ENCODE data around the gene TECTA.
"Not testable (repeated sequence)": the region's sequence is repeated elsewhere in the genome, so short reads cannot be mapped to it uniquely, and the experiment has no call there.

TECTA gene

DNA sequence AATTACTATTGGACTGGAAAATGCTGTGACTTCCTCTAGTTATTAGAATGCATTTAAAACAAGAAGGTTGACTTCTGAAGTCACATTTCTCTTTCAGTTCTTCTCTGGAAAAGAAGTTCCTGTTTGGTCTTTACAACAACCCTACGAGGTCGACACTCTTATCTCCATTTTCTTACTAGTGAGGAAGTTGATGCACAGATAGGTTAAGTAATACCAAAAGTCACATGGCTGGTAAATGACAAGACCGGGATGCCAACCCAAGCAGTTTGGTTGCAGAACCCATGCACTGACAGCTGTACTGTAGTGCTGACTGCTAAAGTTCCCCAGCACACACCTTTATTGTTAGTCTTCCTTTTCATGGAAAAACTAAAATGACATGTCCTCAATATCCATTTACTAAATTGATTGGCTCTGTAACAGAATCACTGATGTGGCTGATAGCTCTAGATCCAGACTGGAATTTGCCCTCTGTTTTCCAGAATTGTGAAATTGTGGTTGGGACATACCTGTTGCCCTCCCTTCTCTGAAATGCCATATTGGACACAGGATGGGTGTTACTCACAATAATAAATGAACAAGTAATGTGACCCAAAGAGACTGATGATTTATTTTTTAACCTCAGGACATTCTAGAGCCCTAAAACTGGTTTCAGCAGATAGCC is 9.4 kb upstream of the TECTA start:
- no peak for DNase-seq

DNA sequence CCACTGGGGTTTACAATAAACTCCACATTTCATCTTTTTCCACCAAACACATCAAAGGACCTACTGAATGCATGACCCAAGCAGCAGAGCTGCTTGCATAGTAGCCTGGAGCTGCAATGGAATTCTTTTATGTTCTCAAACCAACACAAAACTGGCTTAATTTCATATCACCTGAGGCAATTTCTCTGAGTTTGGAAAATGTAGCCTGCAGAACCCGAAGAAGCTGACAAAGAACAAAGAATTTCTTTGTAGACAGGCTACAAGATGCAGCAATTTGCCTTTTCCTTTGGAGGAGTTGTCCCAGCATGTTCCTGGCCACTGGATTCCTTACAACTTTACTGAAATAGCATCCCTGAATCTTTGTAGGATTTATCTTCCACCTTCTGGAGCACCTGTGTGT is 5.5 kb upstream of the TECTA start:
- no peak for DNase-seq

- no peak for DNase-seq
Measured at GRCh38 chr11:121099364-121099763, 1.7 kb upstream of the TECTA start.

GRCh38 chr11:121099885-121100284 is 1.2 kb upstream of the TECTA start:
- no peak for DNase-seq

GRCh38 chr11:121104312-121104762 is 3.3 kb downstream of the TECTA start:
- no peak for DNase-seq

DNA sequence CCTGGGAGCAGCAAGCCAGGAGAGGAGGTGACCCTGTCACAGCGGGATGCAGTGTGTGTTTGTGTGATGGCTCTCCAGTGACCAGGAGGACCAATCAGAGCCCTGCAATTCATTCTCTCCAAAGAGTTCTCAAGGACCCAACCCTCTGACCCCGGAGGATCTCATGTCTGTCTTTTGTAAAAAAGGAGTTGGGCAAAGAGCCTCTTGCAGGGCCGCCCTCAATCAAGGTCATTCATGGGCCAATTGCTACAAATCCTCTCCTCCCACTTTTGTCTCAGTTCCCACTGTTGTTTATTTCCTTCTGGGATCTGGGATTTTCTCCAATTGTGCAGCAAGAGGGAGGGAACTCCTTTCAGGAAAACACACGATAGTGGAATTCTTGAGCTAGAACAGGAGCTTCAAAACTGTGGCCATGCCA is 4.0 kb downstream of the TECTA start:
- DNase-seq = no peak

DNA sequence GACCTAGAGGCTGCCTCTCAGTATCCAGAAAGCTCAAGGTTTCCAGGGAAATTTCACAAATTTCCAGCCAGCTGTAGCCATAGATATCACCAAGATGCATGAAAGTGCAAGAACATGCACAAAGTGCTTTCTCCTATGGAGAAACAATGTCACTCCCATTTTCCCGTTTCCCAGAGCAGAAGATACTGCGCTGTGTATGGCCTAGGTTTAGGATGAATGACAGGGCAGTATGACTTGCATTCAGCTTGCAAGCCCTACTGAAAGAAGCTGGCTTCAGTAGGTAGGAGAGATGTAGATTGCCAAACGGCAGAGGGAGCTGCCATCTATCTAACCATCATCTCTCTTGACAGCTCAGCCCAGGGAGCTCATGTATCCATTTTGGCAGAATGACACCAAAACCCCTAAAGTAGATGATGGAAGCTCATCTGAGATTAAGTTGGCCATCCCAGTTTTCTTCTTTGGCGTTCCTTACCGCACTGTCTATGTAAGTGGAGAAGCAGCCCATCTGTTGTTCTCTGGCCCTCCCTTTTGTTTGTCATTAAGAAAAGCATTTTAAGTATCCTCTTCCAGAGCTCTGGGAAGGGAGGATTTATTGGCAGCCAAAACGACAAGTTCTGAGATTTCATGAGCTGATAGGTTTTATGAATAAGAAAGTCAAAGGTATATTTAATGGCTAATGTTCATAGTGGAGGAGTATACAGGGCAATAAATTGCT is 4.6 kb downstream of the TECTA start:
- DNase-seq = no peak

DNA sequence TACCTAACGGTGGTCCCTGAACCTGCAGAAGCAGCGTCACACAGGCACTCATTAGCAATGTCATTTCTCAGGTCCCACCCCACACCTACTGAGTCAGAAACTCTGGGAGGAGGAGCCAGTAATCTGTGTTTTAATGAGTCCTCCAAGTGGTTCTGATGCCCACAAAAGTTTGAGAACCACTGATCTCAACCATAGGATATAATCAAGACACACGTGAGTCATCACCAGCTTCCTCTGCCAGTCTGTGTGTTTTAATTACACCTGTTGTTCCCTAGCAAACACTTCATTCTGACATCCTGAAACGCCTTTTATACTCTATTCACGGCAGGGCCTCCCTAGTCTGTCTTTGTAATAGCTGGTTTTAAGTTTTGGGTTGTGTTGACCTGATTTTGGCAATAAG is 5.8 kb downstream of the TECTA start:
- DNase-seq = no peak

DNA sequence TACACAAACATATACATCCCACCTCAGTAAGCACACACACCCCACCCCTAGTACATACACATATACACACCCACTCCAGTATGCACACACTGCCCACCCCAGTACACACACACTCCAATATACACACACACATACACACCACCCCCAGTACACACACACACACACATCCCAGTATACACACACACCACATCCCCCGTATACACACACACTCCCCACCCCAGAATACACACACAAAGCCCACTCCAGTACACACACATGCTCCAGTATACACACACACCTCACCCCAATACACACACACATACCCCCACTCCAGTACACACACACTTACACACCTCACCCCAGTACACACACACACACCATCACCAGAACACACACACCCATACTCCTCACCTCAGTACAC is 7.4 kb downstream of the TECTA start:
- no peak for DNase-seq

DNA sequence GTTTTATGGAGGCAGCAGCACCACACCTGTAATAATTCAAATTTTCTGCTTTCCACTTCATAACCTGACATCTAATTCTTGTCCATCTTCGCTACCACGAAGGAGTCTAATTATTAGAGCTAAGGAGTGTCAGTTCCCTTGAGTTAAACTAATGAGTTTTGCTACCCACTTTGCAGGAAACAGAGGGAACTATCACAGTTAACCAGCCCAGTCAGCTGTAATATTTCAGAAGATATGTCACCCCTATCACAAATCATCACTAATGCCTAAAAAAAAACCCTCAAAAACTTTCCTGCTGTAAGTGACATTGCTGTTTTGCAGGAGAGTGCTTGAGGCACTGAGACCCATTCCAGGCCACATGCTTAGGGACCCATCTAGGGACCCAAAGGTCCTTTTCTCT is 8.4 kb downstream of the TECTA start:
- no peak for DNase-seq

DNA sequence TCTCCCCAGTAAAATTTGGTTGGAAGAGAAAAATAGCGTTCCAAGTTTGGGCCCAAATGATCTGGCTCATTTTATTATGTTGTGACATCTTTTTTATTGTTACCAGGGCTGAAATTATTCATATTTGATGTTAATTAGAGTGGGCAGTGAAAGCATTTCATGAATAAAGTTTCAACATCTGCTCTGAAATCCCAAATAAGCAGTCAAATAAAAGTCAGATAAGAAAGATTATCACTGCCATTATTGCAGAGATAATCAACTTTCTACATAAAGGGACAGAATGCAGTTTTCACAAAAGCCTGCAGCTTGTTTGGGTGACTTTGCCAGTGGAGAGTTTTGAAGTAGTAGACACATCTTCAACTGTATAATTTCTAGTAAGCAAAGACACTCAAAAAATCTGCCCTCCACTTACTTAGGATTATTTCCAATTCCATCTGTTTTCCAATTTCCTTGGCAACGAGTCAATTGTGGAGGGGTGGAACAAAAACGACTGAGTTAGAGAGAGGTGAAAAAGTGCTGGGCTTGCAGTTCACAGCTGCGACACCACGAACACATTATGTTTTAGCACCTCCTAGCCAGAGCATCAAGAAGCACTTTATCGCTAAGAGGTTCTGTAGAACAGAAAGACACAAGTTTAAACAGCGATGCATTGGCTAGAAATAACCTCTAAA is 9.0 kb downstream of the TECTA start:
- no peak for DNase-seq

DNA sequence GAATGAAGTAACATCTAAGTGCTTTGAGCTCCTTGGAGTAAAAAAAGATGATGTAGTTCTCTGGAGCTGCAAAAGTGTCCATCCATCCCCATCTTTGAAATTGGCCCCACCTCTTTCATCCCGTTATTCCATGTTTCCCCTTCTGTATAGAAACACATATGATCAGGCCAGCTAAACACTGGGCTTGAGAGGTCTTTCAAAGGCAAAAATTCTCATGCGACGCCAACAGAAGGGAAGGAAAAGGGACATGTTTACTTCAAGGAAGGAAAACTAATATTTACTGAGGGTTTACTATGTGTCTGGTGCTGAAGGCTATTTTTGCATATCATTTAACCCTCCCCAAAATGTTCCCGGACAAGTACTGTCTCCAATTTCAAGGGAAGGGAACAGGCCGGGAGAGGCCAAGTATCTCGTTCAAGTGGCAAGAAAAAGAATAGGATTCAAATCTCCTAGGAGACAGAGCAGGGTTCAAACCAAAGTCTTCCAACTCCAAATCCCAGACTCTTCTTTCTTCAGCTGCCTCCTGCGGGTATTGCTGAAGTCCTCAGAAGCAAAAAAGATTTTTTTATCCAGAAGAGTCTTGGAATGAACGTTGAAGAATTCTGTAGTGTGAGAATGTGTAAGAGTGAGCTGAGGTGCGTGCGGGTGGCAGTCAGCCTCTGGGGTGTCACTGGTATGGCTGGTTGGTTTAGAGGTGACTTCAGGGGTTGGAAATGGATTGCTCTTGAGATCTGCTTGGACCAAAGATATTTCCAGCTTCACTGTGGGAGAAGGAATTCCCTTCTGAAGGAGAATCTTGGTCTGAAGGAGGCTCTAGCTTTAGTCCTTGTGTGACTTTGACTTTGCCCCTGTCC is 10.1 kb downstream of the TECTA start:
- DNase-seq = no peak

DNA sequence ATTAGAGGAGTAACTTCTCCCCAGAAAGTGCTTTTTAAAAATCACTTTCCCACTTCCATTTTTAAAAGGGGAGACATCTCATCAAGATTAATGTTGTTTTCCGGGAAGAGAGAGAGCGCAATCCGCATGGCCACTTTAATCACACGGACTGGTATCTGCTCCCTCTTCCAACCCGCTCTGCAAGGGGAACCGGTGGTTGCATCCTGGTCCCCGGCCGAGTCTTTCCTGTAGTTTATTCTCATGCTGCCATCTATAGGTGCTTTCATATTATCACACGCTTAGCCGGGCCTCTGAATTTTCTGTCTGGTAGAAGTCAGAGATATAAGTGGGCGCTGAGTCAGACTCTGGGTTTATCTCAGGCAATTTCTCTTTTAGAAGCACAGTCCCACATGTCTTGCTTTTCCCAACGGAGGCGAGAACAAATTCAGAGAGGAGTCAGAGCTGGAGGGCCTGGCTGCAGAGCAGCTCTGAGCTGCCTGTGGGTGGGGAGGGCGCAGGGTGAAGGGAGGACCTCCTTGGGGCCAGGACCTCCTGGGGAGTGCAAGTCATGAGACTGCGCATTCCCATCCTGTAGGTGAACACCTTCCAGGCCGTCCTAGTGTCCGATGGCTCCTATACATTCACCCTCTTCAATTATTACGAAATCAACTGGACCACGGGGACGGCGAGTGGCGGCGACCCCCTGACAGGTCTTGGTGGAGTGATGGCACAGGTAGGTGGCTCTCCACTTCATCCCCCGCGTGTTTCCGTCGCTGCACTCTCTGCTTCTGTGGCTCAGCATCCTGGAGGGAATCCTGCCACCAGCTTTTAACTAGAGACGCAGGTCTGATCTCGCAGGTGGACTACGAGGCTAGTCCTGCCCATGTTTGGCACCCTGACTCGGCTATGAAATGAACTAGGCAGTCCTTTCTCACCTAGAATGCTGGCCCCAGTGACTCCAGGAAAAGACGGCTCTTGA is 11.7 kb downstream of the TECTA start:
- peak; percentile 65 for DNase-seq

- no peak for DNase-seq
Measured at GRCh38 chr11:121113611-121114010, 12.6 kb downstream of the TECTA start.

GRCh38 chr11:121115024-121115423 is 14.0 kb downstream of the TECTA start:
- not testable (repeated sequence) for DNase-seq

- DNase-seq = no peak
Measured at GRCh38 chr11:121117788-121118187, 16.7 kb downstream of the TECTA start.

GRCh38 chr11:121119440-121119839 is 18.4 kb downstream of the TECTA start:
- no peak for DNase-seq

DNA sequence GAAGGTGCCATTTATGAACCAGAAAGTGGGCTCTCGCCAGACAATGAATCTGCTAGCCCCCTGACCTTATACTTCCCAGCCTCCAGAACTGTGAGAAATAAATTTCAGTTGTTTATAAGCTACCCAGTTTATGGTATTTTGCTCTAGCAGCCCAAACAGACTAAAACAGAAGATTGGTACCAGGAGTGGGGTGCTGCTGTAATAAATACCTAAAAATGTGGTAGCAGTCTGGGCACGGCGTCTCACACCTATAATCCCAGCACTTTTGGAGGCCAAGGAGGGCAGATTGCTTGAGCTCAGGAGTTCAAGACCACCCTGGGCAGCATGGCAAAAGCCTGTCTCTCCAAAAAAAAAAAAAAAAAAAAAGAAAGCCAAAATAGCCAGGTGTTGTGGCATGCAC is 21.3 kb downstream of the TECTA start:
- no peak for DNase-seq

DNA sequence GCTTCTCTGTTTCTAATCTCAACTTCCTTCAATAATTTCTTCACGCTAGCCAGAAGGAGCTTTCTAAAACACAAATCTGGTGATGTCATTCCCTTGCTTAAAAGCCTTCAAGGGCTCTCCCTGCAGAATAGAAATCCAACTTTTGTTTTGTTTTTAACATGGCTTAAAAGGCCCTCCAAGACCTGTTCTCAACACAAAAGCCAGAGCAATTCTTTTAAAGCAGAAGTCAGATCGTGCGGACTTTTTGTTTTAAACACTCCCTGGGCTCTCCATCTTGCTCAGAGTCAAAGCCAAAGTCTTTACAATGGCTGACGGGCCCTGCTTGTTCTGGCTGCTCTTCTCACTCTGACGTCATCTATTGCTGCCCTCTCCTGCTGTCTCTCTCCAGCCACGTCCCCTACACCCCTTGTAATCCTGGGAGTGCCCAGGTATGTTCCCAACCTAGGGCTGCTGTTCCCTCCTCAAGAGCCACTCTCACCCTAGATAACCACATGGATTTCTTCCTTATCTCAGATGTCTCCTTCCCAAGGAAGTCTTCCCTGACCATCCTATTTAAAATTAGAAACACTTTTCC is 22.5 kb downstream of the TECTA start:
- DNase-seq = no peak

GRCh38 chr11:121127809-121128208 is 26.8 kb downstream of the TECTA start:
- DNase-seq = no peak

Measured in activated CD8-positive, alpha-beta memory T cell treated with anti-CD3 and anti-CD28 coated beads, Interleukin-2, amount 50 U/mL, for 48 hours (primary cell).